LNCAP (cell line): ENCODE measurements around the gene PAPPA.

ENCODE experiments used
- TF ChIP-seq, protein P1 (sequence below): fragments of 450-650 bp; IDR thresholded peaks from 2 replicates; pipeline ENCODE4 v1.5.1; 2017; ENCODE audit warnings: mild to moderate bottlenecking

The PAPPA gene

DNA sequence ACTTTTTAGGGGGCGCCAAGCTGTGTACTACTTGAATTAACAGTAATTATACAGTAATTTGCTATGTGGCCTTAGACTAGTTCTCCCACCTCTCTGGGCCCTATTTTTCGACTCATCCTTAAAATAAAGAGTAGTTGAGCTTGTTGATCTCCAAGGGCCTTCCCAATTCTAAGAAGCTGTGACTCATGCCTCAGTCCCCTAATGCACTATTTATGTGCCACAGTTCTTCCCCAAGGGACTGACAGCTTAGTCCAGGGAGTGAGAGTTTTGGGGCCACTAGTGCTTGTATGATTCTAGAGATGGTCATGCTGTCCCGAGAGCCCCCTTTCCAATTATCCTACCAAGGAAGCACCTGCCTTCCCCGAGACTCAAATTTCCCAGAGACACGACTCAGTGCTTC, 149.7 kb downstream of the PAPPA start:
- TF ChIP-seq, protein P1, sequence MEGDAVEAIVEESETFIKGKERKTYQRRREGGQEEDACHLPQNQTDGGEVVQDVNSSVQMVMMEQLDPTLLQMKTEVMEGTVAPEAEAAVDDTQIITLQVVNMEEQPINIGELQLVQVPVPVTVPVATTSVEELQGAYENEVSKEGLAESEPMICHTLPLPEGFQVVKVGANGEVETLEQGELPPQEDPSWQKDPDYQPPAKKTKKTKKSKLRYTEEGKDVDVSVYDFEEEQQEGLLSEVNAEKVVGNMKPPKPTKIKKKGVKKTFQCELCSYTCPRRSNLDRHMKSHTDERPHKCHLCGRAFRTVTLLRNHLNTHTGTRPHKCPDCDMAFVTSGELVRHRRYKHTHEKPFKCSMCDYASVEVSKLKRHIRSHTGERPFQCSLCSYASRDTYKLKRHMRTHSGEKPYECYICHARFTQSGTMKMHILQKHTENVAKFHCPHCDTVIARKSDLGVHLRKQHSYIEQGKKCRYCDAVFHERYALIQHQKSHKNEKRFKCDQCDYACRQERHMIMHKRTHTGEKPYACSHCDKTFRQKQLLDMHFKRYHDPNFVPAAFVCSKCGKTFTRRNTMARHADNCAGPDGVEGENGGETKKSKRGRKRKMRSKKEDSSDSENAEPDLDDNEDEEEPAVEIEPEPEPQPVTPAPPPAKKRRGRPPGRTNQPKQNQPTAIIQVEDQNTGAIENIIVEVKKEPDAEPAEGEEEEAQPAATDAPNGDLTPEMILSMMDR = no peak

DNA sequence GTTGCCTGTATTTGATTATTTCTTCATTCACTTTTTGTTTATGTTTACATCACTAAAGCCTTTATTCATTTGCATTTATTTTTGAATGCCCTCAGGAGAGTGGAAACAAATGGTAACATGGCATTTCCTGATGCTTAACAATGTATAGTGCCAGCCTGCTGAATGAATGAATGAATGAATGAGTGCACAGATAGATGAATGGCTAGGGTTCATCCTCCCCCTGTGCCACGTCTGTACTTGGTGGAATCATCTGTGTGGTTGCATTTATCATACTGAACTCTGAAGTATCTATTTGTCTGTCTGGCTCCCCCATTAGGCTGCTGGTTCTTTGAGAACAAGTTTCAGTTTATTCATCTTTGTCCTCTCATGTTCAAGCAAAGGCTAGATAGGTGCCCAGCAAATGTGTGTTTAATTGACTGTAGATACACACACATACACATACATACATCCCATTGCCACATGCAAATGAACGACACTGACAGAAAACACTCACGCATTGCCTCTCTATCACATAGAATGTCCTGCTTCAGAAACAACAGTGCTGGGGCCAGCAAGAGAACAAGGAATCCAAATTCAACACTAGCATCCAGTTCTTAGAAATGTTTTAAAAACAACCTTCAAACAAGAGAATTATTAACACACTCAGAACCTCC, 150.4 kb downstream of the PAPPA start:
- TF ChIP-seq, protein P1 = no peak

DNA sequence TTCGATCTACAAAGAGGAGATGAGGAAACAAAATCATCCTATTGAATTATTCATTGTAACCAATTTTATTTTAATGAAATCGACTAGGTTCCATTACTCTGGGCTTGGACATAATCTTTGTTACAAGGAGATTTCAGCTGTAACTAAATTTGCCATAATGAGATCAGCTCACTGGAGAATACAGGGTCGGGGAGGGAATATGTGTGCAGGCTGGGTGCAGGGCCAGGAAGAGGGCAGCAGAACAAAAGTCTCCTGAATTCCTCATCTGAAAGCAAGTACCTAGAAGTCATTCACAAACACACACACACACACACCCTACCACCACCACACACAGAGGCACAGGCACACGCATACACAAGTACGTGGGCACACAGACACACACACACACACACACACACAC, 151.2 kb downstream of the PAPPA start:
- TF ChIP-seq, protein P1 = no peak

DNA sequence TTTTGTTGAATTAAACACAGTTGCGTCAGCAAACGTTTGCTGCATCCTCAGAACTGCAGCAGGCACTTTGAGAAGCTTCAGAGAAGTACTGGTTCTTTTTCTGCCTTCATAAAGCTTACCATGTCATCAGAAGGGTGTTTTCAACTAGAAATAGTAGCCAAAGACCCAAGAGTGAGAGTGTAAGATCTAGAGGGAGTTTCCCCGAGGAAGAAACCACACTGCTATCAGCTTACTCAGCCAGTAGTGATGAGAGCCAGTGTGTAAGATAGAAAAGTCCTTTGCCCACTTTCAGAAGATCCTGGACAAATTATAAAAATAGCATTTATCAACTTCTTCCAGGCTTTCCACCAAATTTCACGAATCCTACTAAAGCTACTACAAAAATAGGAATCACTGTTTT, 154.5 kb downstream of the PAPPA start:
- TF ChIP-seq, protein P1 = no peak

DNA sequence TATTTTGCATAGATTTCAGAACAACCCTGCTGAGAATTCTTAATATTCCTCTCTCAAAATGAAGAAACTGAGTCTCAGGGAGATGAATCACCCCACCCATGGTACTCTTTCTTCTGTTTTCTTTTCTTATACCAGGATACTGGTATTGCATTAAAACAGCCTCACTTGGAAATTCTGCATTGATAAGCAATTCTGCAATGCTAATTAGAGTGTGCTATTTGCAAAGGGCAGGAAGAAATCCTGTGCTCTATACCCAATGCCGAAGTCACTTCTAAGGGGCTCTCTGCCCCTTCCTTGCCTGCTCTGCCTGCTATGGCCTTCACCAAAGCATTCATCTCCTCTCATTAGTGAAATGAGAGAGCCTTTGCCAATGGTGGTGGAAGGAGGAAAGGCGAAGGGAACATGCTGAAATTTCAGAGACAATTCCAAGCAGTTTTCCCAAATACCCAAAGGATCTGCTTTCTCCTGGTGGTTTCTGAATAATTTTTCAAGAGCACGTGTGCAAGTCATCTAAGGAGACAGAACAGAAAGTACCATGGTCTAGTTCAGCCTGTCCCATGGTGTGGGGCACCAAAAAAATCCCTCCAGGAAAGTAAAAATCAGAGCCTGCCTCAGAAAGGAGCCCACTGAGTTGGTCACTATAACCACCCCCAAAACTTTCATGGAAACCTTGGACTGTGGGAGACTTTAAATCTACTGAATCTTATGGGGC, 156.5 kb downstream of the PAPPA start:
- TF ChIP-seq, protein P1 = no peak

DNA sequence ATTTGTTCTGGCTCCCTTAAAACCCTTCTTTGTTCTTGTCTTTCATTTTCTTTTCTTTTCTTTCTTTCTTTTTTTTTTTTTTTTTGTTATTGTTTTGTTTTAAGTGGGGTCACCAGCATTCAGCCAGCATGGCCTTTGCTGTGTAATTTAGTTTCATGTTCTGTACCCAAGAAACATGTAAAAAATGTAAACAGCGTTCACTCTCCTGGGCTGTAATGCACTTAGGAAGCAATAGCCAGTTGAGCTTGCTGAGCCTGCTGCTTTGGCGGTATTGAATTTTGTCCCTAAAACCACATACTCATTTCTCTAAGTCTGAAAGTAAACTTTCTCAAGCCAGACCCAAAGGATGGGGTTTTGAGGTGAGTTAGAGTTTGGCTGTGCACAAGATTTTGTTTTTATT, 158.6 kb downstream of the PAPPA start:
- TF ChIP-seq, protein P1 = no peak

DNA sequence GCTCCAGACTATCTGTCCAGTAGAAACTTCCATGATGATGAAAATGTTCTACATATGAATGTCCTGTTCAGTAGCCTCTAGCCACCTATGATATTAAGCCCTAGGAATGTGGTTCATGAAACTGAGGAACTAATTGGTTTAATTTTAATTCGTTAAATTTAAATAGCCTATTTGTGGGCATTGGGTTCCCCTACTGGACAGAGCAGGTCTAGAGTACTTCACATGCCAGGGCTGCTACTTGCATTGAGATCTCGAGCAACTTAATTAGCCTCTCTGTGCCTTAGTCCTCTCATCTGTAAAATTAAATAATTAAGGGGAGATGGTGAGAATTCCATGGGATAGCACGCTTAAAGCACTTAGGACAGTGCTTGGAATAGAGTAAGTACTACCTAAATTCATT, 160.0 kb downstream of the PAPPA start:
- TF ChIP-seq, protein P1 = no peak
